ENCODE measurements around the gene ERG. TPM values are rescaled to one million over a fixed set of nuclear protein-coding genes. Genes with fewer than 3 reads are reported as not detected.

The ERG gene
- total RNA-seq, 4 donors from 2014 or later = 4.2 to 20.6 (median 4.8) TPM

DNA sequence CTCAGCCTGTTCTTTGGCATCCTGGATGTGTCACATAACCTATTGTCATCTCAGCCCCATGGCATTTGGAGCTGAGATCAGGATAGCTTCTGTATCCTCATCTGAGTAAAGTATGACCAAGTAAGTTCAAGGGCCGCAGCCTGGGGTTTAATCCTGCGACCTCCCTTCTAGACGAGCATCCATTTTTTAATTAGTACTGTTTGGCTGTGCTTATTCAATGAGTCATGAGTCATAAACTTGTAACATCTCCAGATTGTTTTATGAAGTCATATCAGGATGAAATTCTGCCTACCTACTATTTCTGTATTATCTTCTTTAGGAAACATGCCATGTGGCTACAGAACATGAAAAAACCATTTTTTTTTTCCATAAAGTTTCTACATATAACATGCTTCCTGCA lies 119.1 kb downstream of the ERG start:
- H3K27ac ChIP-seq = no peak overlapping the region
- H3K4me1 ChIP-seq = no peaks in the 10 kb centered on the region
- H3K27me3 ChIP-seq = no peaks in the 10 kb centered on the region
- H3K36me3 ChIP-seq = no peaks in the 10 kb centered on the region
- no peak overlapping the region for H3K4me3 ChIP-seq
- TF ChIP-seq POLR2A (IDR thresholded peaks at IDR 0.05) = no peak
- TF ChIP-seq, protein P1, sequence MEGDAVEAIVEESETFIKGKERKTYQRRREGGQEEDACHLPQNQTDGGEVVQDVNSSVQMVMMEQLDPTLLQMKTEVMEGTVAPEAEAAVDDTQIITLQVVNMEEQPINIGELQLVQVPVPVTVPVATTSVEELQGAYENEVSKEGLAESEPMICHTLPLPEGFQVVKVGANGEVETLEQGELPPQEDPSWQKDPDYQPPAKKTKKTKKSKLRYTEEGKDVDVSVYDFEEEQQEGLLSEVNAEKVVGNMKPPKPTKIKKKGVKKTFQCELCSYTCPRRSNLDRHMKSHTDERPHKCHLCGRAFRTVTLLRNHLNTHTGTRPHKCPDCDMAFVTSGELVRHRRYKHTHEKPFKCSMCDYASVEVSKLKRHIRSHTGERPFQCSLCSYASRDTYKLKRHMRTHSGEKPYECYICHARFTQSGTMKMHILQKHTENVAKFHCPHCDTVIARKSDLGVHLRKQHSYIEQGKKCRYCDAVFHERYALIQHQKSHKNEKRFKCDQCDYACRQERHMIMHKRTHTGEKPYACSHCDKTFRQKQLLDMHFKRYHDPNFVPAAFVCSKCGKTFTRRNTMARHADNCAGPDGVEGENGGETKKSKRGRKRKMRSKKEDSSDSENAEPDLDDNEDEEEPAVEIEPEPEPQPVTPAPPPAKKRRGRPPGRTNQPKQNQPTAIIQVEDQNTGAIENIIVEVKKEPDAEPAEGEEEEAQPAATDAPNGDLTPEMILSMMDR (IDR thresholded peaks at IDR 0.05) = no peak
- no peak for DNase-seq
- H3K9me3 ChIP-seq = no peaks in the 10 kb centered on the region

DNA sequence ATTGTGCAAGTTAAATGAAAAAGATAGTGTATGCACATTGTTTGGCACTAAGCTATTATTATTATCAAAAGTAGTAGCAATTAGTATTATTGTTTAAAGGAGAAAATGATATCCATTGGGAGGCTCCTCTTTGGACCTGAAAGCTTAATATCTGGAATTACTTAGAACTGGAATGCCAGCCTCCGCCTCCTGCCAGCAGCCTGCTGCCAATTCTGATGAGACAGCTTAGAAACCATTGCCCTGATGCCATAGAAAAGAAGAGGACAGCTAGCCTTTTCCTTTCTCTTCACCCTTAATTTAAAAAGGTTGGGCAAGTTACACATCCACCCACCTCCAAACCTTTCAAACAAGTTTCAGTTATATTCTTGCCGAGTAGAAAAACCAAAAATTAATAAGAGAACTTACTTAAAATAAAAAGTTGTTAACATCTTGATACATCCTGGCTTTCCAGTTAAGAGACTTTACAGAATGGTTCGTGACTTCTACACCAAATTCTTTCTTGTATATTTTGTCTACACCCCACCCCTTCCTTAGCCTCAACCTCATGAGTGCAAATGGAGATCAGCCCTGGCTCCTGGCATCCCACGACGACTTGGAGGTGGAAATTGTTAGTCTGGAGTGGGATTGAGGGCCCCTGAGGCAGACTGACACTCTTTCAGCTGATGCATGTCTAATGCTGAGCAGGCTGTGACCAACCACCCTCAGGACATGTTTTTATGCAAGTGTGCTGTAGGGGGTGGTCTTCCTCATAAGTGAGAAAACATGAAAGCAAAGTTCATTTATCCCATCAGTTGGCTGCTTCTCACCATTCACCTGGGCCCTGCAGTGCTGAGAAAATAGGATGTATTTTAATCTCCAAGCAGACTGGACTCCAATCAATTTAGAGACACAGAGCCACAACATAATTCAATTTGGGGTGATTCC lies 120.8 kb downstream of the ERG start:
- Histone ChIP-seq H3K4me3 (no peak overlapping the region), H3K27me3 (no peaks in the 10 kb centered on the region), H3K4me1 (no peaks in the 10 kb centered on the region), H3K9me3 (no peaks in the 10 kb centered on the region), H3K27ac (no peak overlapping the region), H3K36me3 (no peaks in the 10 kb centered on the region)
- TF ChIP-seq, protein P1 (IDR thresholded peaks at IDR 0.05) = no peak
- no peak for TF ChIP-seq POLR2A (IDR thresholded peaks at IDR 0.05)
- DNase-seq = no peak

DNA sequence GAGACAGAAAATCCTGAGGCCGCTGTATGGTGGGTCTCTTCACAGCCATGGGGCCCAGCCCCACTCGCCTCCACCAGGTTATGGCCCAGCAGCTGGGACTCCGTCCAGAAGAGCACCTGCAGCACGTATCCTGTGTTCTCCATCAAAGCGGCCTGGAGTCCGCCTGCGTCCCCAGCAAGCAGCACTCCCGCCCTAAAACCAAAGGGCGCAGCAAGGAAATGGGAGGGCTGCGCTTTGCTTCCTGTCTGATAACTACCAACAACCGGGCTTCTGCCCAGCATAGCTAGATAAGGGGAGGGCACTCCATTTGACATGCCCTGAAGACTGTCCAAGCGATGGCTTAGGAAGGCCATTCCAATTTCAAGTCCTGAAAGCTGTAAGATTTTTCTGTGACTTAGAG lies 121.6 kb downstream of the ERG start:
- TF ChIP-seq, protein P1 (IDR thresholded peaks at IDR 0.05) = no peak
- TF ChIP-seq POLR2A (IDR thresholded peaks at IDR 0.05) = no peak
- H3K9me3 ChIP-seq = no peaks in the 10 kb centered on the region
- peak overlapping the region in 1 of 4 donors; percentile 12 for H3K27ac ChIP-seq
- no peak for DNase-seq
- H3K36me3 ChIP-seq = no peaks in the 10 kb centered on the region
- no peak overlapping the region for H3K4me3 ChIP-seq
- H3K27me3 ChIP-seq = no peaks in the 10 kb centered on the region
- H3K4me1 ChIP-seq = no peaks in the 10 kb centered on the region

DNA sequence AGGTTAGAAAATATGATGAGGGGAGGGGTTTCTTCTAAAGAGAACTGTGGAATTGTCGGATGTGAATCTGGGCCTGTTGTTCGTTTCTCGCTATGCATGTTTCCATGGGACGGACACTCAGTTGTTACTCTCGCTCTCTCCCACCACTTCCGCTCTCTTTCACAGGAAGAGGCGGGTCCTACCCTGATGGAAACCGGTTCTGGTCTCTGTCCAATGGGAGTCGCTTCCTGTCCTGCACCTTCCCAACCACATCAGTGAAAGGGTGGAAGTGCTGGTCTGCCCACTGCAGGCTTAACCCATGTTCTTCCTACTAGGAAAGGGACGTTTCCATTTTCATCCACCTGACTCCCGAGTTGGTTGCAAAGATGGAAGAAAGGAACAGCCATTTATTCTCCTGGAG lies 122.0 kb downstream of the ERG start:
- no peaks in the 10 kb centered on the region for H3K9me3 ChIP-seq
- H3K36me3 ChIP-seq = no peaks in the 10 kb centered on the region
- peak overlapping the region in 1 of 4 donors; percentile 12 for H3K27ac ChIP-seq
- no peaks in the 10 kb centered on the region for H3K4me1 ChIP-seq
- TF ChIP-seq, protein P1 (IDR thresholded peaks at IDR 0.05) = no peak
- TF ChIP-seq POLR2A (IDR thresholded peaks at IDR 0.05) = no peak
- DNase-seq = no peak
- no peak overlapping the region for H3K4me3 ChIP-seq
- H3K27me3 ChIP-seq = no peaks in the 10 kb centered on the region

DNA sequence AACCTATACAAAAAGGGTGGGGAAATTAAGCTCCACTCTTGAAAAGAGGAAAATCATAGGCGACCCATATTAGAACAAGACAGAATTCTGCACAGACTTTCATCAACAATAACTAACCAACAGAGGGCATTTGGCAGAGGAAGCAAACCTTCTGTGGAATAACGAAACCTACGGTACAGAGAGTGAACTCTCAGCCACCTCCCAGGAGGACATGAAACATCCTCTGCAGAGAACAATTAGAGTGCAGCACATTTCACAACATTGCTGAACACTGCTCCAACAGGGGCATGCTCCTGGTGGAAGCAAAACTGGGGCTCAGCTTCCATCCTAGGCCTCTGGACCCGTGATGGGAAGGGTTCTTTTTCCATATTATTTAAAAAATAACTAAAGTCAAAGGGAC lies 130.6 kb downstream of the ERG start:
- no peak overlapping the region for H3K27ac ChIP-seq
- no peaks in the 10 kb centered on the region for H3K4me1 ChIP-seq
- no peak overlapping the region for H3K4me3 ChIP-seq
- DNase-seq = no peak
- no peaks in the 10 kb centered on the region for H3K36me3 ChIP-seq
- TF ChIP-seq, protein P1 (IDR thresholded peaks at IDR 0.05) = no peak
- no peak for TF ChIP-seq POLR2A (IDR thresholded peaks at IDR 0.05)
- H3K27me3 ChIP-seq = no peaks in the 10 kb centered on the region
- H3K9me3 ChIP-seq = no peaks in the 10 kb centered on the region

Measured in Peyer's patch (tissue), 4 donors.